ENCODE results near the gene SLC66A3.

DNA sequence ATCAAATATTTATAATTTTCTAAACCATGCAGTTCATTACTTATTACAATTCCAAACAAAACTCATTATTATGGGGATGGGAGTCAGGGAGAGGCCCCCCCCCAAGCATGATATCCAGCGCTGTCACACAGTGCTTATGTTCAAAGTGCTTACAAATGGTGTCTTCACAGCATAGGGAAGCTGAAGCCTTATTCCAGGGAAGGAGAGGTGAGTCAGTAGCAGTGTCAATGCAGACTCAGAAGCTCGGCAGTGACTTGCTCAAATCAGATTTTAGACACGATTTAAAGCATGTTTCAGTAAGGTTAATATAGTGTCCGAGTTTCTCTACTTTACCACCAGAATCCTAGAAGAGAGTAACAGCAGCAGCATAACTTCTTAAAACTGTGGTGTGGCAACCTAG lies 24.6 kb downstream of the SLC66A3 start:
- TF ChIP-seq, protein P1, sequence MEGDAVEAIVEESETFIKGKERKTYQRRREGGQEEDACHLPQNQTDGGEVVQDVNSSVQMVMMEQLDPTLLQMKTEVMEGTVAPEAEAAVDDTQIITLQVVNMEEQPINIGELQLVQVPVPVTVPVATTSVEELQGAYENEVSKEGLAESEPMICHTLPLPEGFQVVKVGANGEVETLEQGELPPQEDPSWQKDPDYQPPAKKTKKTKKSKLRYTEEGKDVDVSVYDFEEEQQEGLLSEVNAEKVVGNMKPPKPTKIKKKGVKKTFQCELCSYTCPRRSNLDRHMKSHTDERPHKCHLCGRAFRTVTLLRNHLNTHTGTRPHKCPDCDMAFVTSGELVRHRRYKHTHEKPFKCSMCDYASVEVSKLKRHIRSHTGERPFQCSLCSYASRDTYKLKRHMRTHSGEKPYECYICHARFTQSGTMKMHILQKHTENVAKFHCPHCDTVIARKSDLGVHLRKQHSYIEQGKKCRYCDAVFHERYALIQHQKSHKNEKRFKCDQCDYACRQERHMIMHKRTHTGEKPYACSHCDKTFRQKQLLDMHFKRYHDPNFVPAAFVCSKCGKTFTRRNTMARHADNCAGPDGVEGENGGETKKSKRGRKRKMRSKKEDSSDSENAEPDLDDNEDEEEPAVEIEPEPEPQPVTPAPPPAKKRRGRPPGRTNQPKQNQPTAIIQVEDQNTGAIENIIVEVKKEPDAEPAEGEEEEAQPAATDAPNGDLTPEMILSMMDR (IDR thresholded peaks at IDR 0.05 in 8 of 11, conservative IDR thresholded peaks at IDR 0.05 in 3 of 11): no peak
- TF ChIP-seq POLR2AphosphoS5 (IDR thresholded peaks at IDR 0.05): no peak

All from spleen (tissue), 7 donors.